ENCODE measurements around the gene FRMD4B. TPM values are rescaled to one million over a fixed set of nuclear protein-coding genes. Genes with fewer than 3 reads are reported as not detected.

Gene FRMD4B
- total RNA-seq, 1 experiment from 2014 or later, result 0.90 TPM

DNA sequence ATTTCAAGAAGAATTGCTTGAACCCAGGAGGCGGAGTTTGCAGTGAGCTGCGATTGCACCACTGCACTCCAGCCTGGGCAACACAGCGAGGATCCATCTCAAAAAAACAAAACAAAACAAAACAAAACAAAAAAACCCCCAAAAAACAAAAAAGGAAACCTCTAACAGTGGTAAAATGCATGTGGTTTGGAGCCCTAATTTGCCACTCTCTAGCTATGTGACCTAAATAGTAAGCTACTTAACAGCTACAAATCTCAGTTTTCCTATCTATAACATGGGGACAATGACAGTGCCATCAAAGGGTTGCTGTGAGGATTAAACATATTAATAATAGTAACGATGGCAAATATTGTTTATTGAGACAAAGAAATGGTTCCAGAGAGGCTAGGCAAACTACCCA, 144.1 kb downstream of the FRMD4B start:
- intact Hi-C loops (cut with micrococcal nuclease; ENCODE audit: unreplicated experiment), result no loop called here
- no peak for ATAC-seq
- Histone ChIP-seq H3K4me1 (ENCODE audit: control insufficient read depth, insufficient read depth, low read length) (0 out of 2 replicates have a peak, but pooled peaks cover 4% of the 10 kb centered on the region), H3K4me3 (ENCODE audit: low read depth in 2 of 2, low read length in 2 of 2) (no peak overlapping the region), H3K27ac (ENCODE audit: low read length) (no peak overlapping the region), H3K9me3 (ENCODE audit: control insufficient read depth, insufficient read depth, low read depth, low read length) (no peaks in the 10 kb centered on the region), H3K36me3 (ENCODE audit: control insufficient read depth, insufficient read depth, low read length) (no peaks in the 10 kb centered on the region), H3K27me3 (ENCODE audit: control insufficient read depth, insufficient read depth, low read length) (no peaks in the 10 kb centered on the region)
- DNase-seq (ENCODE audit: low read depth, low spot score), result no peak
- in situ Hi-C loops (cut with HindIII; ENCODE audit: low pct_unique_long_range_greater_than_20kb, low sequenced_read_pairs), result no loop called here
- BruUV-seq (replicated peaks), result no TSS peak
- TF ChIP-seq, protein P1, sequence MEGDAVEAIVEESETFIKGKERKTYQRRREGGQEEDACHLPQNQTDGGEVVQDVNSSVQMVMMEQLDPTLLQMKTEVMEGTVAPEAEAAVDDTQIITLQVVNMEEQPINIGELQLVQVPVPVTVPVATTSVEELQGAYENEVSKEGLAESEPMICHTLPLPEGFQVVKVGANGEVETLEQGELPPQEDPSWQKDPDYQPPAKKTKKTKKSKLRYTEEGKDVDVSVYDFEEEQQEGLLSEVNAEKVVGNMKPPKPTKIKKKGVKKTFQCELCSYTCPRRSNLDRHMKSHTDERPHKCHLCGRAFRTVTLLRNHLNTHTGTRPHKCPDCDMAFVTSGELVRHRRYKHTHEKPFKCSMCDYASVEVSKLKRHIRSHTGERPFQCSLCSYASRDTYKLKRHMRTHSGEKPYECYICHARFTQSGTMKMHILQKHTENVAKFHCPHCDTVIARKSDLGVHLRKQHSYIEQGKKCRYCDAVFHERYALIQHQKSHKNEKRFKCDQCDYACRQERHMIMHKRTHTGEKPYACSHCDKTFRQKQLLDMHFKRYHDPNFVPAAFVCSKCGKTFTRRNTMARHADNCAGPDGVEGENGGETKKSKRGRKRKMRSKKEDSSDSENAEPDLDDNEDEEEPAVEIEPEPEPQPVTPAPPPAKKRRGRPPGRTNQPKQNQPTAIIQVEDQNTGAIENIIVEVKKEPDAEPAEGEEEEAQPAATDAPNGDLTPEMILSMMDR (IDR thresholded peaks at IDR 0.05), result no peak
- TF ChIP-seq, protein P2, sequence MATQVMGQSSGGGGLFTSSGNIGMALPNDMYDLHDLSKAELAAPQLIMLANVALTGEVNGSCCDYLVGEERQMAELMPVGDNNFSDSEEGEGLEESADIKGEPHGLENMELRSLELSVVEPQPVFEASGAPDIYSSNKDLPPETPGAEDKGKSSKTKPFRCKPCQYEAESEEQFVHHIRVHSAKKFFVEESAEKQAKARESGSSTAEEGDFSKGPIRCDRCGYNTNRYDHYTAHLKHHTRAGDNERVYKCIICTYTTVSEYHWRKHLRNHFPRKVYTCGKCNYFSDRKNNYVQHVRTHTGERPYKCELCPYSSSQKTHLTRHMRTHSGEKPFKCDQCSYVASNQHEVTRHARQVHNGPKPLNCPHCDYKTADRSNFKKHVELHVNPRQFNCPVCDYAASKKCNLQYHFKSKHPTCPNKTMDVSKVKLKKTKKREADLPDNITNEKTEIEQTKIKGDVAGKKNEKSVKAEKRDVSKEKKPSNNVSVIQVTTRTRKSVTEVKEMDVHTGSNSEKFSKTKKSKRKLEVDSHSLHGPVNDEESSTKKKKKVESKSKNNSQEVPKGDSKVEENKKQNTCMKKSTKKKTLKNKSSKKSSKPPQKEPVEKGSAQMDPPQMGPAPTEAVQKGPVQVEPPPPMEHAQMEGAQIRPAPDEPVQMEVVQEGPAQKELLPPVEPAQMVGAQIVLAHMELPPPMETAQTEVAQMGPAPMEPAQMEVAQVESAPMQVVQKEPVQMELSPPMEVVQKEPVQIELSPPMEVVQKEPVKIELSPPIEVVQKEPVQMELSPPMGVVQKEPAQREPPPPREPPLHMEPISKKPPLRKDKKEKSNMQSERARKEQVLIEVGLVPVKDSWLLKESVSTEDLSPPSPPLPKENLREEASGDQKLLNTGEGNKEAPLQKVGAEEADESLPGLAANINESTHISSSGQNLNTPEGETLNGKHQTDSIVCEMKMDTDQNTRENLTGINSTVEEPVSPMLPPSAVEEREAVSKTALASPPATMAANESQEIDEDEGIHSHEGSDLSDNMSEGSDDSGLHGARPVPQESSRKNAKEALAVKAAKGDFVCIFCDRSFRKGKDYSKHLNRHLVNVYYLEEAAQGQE (IDR thresholded peaks at IDR 0.05; ENCODE audit: insufficient read depth in 1 of 2, low read depth in 2 of 2, low read length in 1 of 2), result no peak
- TF ChIP-seq SIN3A (IDR thresholded peaks at IDR 0.05; ENCODE audit: borderline replicate concordance, insufficient read depth, low read depth, low read length) (no peak), POLR2AphosphoS5 (IDR thresholded peaks at IDR 0.05; ENCODE audit: low read depth, low read length) (no peak), TCF7L2 (IDR thresholded peaks at IDR 0.05; ENCODE audit: low read depth, low read length) (no peak)
- CTCF ChIA-PET, result interaction anchor here (0.7 kb wide), 1 partner anchor 121 kb away, joined by 3 read pairs; no protein-coding TSS in a partner anchor
- POLR2A ChIA-PET, result no interaction called here

DNA sequence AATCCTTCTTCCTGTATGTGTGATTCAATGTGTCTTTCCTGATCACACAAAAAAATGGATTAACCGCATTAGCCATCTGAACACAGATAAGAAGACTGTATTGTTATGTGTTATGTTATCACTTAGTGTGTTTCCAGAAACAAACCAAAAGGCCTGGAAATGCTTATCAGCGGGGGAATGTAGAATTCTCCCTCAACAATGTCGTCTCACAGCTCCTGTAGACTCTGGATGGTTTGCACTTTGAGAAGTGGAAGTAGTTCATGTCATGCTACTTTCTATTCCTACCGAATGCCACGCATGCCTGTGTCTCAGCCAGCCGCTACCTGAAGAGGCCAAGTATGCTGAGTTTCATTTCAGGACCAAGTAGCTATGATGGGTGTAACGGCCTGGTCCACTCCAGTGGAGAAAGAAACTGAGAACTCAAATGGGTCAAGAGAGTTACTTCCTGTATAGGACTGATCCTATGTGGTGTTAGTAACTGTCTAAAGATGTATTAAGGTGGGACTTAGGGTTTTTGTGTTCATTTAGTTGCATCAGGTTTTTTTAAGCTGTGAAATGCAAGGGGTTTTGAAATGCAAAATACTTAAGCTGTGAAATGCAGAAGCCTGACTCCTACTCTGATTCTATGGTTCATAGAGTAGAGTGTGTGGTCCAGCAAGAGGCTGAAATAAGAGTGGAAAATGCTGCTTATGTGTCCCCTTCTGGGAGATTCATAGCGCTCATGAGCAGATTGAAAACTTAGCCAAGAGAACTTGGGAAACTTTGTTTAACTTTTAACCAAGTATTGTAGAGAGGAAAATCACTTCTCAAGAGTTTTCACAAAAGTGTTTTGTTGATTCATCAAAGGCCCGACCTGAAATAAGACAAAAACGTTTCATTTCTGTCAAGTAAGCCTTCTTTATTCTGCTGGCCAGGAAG, 145.0 kb downstream of the FRMD4B start:
- DNase-seq (ENCODE audit: low read depth, low spot score) (no peak), ATAC-seq (no peak)
- Histone ChIP-seq H3K36me3 (ENCODE audit: control insufficient read depth, insufficient read depth, low read length) (no peaks in the 10 kb centered on the region), H3K27ac (ENCODE audit: low read length) (no peak overlapping the region), H3K4me3 (ENCODE audit: low read depth in 2 of 2, low read length in 2 of 2) (no peak overlapping the region), H3K4me1 (ENCODE audit: control insufficient read depth, insufficient read depth, low read length) (0 out of 2 replicates have a peak, but pooled peaks cover 4% of the 10 kb centered on the region), H3K9me3 (ENCODE audit: control insufficient read depth, insufficient read depth, low read depth, low read length) (no peaks in the 10 kb centered on the region), H3K27me3 (ENCODE audit: control insufficient read depth, insufficient read depth, low read length) (no peaks in the 10 kb centered on the region)
- intact Hi-C loops (cut with micrococcal nuclease; ENCODE audit: unreplicated experiment), result no loop called here
- ChIA-PET POLR2A (no interaction called here), CTCF (no interaction called here)
- in situ Hi-C loops (cut with HindIII; ENCODE audit: low pct_unique_long_range_greater_than_20kb, low sequenced_read_pairs), result no loop called here
- no peak for TF ChIP-seq TCF7L2 (IDR thresholded peaks at IDR 0.05; ENCODE audit: low read depth, low read length)
- no peak for TF ChIP-seq POLR2AphosphoS5 (IDR thresholded peaks at IDR 0.05; ENCODE audit: low read depth, low read length)
- TF ChIP-seq, protein P1 (IDR thresholded peaks at IDR 0.05), result no peak
- no peak for TF ChIP-seq SIN3A (IDR thresholded peaks at IDR 0.05; ENCODE audit: borderline replicate concordance, insufficient read depth, low read depth, low read length)
- TF ChIP-seq, protein P2 (IDR thresholded peaks at IDR 0.05; ENCODE audit: insufficient read depth in 1 of 2, low read depth in 2 of 2, low read length in 1 of 2), result no peak
- no TSS peak for BruUV-seq (replicated peaks)
